HG03103 (cell line): ENCODE results near the gene TCHP.
A peak's percentile ranks its signal among the peaks of the same experiment; 100 is the strongest.
"Not testable (repeated sequence)": the region's sequence is repeated elsewhere in the genome, so short reads cannot be mapped to it uniquely, and the experiment has no call there.

Source experiments
- ATAC-seq: cut with Tn5 transposase; IDR thresholded peaks from one replicate; pipeline ENCODE4 v1.9.1; 2021; ENCODE audit warnings: low read depth; ENCODE audit not compliant: unreplicated experiment

Gene TCHP

DNA sequence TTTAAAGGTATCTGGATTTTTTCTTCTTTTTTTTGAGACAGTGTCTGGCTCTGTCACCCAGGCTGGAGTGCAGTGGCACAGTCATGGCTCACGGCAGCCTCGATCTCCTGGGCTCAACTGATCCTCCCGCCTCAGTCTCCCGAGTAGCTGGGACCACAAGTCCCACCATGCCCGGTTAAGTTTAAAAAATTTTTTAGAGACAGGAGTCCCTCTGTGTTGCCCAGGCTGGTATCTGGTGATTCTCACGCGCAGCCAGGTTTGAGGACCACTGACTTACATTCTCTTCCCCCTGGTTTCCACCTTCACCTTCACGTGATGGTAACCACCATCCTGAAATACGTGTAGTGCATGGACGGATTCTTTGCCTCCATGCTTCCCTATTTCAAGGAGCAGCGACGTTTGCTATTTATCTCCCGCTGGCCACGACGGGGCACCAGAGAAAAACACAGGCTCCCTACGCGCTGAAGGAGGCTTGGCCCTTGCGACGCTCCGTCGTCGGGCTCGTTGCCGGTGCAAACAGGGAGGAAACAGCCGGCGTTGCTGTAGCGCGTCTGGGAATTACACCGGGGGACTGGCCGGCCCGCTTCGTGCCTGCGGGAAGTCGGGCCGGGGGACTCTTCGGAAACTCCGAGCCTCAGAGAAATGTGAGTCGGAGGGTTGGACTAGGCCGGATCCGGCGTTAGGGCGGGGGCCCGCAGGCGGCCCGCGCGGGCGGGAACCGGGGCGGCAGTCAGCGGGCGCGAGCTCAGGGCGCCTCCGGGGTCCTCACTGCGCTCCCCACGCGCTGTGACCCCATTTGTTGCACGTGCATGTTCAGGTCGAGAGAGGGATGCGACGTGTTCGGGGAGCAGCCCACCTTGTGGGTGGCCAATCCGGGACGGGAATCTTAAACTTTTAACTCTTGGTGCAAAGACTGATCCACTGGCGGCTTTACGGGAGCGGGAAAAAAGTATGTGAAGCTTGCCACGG is at the start of gene TCHP:
TSS of gene TCHP (plus strand) at position 492 of the 969 bp plus-strand sequence. CDS start 2,753 bp downstream, outside the sequence.
- ATAC-seq: peak; percentile 64

DNA sequence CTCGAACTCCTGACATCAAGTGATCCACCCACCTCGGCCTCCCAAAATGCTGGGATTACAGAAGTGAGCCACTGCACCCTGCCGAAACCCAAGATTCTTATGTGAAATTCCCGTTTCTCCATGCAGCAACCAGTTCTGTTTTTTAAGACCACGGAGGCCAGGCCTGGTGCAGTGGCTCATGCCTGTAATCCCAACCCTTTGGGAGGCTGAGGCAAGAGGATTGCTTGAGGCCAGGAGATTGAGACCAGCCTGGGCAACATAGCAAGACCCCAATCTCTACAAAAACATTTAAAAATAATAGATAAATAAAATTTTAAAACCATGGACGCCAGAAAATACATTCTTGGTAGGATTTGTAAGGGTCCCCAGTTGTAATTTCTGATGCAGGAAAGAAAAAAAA is 49.6 kb upstream of the TCHP start:
- not testable (repeated sequence) for ATAC-seq

DNA sequence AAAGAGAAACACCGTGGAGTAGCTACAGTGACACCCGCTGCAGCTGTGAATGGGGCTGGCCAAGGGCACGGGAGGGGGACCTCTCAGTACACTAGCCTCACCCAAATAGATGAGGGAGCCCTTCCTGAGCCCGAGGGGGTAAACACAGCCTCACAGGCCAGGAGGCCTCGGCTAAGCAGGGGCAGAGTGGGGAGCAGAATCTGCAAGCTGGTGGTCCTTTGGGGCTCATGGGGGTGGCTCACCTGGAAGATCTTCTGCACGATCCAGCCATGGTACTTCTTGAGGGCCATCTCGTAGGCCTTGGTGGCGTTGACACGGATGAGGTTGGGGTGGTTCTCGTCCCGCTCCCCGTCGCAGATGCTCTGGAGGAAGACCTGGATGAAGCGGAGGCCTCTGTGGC is 44.7 kb upstream of the TCHP start:
- ATAC-seq: no peak

- ATAC-seq: no peak
Measured at GRCh38 chr12:109857715-109858114, 42.4 kb upstream of the TCHP start.

- no peak for ATAC-seq
Measured at GRCh38 chr12:109858764-109859163, 41.3 kb upstream of the TCHP start.

GRCh38 chr12:109860977-109861376 is 39.1 kb upstream of the TCHP start:
- ATAC-seq: no peak

GRCh38 chr12:109861689-109862314 is 38.3 kb upstream of the TCHP start:
- ATAC-seq: no peak

GRCh38 chr12:109862491-109862890 is 37.6 kb upstream of the TCHP start:
- ATAC-seq: not testable (repeated sequence)

DNA sequence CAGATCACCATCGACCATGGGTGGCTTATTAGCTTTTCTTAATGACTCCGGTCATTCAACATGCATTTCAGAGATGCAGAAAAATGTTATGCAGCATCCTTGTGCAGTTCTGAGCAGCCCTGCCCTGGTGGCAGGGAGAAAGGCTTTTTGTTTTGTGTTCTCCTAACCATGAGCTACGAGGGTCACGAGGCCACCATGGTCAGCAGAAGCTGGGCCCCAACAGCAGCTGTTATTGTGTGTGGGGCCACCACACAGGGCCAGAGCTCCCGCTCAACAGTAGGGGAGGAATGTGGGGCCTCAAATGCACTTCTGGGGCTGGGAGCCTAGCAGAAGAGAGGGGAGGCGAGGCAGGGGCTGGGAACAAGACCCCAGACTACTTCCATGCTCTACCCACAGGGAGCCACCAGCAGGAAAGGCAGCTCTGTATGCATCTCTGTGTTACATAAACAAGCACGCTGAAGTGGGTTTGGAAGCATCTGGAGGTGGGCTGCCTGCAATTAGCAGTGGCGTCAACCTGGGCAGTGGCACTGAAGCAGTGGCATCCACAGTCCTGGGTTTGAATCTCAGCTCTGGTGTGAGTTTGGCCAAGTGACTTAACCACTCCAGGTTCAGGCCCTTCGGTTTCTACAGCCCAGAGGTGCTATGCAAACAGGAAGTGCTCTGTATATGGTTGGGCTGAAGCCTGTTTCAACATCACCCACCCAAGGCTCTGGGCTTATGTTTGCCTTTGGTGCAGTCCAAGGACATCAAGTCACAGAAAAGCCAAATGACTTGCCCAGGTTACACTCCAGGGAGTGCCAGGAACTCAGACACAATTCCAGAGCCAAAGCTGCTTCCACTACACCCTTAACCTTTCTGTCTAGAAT is 36.0 kb upstream of the TCHP start:
- ATAC-seq: no peak

DNA sequence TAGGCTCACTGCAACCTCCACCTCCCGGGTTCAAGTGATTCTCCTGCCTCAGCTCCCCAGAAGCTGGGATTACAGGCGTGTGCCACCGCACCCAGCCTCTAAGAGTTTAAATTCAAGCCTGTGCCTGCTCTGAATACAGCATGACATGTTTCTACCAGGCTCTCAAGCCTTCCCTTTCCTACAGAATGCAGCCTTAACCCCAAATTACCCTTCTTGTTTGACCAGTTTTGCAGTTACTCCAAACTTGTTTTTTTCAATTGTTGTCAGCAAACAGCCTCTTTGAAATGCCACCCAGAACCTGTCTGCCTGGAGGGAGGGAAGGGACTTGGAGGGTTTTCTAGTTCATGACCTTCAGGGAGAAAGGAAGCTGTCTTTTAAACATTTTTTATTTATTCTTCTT is 35.2 kb upstream of the TCHP start:
- ATAC-seq: no peak

DNA sequence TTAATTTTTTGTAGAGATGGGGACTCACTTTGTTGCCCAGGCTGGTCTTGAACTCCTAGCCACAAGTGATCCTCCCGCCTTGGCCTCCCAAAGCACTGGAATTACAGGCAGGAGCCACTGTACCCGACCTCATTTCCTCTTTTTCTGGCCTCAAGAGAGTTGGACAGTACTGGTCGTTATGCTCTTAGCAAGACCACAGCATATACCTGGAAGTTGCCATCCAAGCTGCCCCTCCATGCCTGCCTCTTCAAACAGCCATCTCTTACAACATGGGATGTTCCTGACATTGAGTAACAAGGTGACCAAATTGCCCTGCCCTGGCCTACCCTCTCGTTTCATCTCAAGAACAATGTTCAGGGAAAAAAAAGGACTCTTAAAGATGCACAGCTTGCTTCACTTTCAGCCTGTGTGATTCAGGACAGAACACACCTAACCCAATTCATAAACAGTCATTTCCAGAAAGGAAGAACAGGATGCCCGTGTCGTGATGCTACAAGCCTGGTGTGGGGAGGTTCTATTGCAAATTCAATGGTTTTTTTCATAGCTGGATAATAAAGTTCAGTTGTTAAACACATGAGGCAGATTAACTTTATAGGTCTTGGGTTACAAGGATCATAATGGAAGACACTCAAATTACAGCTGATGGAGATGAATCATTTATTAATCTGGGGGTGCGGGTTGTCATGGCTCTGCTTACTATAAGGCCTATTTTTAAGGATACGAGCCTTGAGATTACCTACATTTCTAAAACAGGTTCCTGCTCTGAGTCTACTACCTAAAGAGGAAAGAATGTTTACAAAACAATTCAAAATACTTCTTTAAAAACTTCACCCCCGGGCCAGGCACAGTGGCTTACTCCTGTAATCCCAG is 31.7 kb upstream of the TCHP start:
- no peak for ATAC-seq

DNA sequence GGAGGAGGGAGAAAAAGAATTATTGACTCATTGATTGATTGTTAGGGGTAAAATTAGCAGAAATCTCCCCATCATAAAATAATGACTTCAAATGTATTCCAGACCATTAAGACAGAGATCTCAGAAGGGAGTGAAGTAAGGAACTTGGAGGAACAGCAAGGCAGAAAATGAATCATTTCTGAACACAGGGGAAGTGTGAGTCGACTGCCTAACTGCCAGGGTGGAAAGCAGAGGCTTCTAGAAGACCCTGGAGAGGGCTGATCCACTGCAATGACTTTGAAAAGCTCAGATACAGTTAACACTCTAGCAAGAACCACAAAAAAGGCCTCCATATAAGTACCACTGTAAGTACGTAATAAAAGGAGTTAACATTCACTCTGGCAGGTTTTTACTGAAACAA is 29.4 kb upstream of the TCHP start:
- ATAC-seq: no peak

DNA sequence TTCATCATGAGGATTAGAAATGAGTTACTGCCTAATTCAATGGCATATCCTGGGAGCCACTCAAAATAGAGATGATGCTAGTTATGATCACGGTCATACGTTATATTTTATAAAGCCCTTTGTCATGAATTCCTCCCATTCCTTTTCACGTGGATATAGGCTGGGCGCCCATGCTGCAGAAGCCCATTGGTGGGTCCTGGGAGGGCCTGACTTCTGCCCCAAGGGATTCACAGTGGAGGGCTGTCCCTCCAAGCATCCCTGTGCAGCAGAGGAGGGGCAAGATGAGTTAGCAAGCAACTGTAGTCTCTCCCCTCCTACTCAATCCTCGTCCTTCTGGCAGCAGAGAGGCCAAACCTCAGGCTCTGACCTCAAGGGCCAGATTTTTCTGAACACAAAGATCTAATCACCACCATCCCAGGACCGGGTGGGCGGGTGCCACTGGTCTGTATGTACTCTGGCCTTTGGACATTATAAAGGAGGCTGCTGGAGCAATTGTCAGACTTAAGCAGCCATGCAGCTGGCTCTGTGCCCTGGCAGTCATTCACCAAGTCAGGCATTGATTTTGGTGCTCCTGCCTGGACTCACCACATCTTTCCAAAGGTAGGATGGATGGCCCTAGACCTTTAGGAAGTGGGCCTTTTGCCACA is 28.3 kb upstream of the TCHP start:
- no peak for ATAC-seq

DNA sequence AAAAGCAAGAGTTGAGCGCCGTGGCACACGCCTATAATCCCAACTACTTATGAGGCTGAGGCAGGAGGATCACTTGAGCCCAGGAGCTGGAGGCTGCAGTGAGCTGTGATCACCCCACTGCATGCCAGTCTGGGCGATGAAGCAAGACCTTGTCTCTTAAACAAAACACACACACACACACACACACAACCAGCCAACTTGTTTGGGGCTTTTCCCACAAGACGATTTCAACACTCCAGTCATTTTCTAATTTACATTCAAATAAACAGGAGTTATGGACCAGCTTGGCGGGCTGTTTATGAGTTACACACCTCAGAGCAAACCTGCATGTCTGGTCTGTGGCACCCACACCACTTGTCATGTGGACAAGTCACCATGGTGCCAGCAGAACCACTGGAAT is 26.4 kb upstream of the TCHP start:
- no peak for ATAC-seq

- no peak for ATAC-seq
Measured at GRCh38 chr12:109875572-109876131, 24.4 kb upstream of the TCHP start.

DNA sequence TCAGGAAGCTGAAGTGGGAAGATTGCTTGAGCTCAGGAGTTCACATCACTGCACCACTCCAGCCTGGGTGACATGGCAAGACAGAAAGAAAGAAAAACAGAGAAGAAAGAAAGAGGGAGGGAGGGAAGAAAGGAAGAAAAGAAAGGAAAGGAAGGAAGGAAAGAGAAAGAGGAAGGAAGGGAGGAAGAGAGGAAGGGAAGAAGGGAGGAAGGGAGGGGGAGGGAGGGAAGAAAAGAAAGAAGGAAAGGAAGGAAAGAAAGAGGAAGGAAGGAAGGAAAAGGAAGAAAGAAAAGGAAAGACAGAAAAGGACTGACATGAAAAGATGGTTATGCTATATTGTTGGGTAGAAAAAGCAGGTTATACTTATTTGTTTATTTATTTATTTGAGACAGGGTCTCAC is 23.7 kb upstream of the TCHP start:
- ATAC-seq: no peak

GRCh38 chr12:109877504-109878246 is 22.4 kb upstream of the TCHP start:
- ATAC-seq: no peak

DNA sequence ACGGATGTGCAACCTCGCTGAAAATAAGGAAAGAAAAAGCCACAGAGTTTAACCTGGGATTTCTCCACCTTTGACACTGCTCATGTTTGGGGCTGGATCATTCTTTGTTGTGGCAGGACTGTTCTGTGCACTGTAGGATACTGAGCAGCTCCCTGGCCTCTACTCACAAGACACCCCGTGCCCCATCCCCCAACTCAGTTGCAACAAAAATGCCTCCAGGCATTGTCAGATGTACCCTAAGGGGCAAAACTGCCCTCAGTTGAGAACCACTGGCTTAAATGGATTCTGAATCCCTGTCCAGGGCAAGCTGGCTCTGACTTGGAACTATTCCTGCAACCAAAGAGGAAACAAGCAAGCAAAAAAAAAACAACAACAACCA is 21.8 kb upstream of the TCHP start:
- ATAC-seq: no peak

GRCh38 chr12:109878749-109879148 is 21.3 kb upstream of the TCHP start:
- no peak for ATAC-seq
